NCI-H187 treated with DMSO at 0.1 percent for 48 hours (cell line): ENCODE data around the gene STMN3.
"Not testable (repeated sequence)": the region's sequence is repeated elsewhere in the genome, so short reads cannot be mapped to it uniquely, and the experiment has no call there.

Source experiments
- DNase-seq: peaks from one replicate; lab custom pipeline; 2025; lab: John Stamatoyannopoulos, UW

Gene STMN3

DNA sequence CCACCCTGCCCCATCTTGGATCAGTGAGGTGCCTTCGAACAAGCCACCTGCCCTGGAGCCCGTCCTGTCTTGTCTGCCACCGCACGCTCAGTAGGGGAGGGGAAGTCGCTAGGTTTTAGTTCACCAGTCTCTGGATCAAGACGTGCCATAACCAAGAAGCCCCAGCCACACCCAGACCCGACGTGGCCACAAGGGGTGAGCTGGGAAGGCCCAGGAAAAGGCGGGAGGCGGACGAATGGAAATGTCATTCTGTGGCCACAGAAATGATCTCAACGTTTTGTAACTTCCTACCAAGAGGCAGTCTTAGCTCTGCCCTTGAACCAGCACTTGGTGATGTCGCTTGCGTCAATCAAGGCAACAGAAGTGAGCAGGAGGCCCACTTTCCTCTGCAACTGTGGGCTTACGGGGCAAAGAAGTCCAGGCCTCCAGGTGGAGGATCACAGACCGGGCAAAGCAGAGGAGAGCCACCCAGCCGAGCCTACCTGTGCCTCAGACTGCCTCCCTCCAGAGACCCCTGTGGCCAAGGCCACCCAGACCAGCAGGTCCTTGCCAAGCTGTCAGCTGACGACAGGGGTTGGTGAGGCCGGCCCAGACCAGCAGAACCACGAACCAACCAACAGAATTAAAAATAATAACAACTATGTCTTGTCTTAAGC is 40.8 kb downstream of the STMN3 start:
- no peak for DNase-seq

- DNase-seq = no peak
Measured at GRCh38 chr20:63611646-63612045, 41.6 kb downstream of the STMN3 start.

- DNase-seq = no peak
Measured at GRCh38 chr20:63610581-63611435, 42.4 kb downstream of the STMN3 start.

DNA sequence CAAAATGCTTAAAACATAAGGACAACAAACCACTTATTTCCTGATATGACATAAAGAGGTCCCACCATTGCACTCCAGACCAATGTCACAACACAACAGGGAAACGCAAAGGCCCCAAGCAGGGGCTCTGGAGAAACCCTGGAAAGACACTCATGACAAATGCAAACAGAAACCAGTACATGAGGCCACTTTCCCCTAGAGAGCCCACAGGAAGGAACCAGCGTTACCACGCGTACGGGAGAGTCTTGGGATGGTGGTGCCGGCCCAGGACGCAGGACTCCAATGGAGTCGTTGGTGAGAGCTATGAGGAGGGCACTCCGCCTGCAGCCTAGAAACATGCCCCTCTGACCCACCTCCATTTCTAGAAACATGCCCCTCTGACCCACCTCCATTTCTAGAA is 46.5 kb downstream of the STMN3 start:
- no peak for DNase-seq

DNA sequence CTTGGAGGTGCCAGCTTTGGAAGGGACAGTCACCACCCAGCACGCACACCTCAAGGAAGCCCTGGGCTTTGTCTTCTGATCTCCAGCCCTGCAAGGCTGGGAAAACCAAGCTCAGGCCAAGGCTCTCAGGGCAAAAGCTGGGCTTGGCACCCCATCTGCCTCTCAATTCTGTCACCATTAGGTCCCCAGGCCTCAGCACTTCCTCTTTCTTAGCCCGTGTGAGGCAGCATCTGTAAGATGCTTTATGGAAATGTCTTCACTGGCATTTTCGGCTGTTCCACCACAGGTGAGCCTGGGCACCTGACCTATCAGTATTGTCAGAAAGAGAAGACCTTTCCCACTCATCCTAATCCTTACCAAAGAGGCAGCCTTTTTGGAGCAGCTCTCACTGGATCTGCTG is 50.9 kb downstream of the STMN3 start:
- no peak for DNase-seq

DNA sequence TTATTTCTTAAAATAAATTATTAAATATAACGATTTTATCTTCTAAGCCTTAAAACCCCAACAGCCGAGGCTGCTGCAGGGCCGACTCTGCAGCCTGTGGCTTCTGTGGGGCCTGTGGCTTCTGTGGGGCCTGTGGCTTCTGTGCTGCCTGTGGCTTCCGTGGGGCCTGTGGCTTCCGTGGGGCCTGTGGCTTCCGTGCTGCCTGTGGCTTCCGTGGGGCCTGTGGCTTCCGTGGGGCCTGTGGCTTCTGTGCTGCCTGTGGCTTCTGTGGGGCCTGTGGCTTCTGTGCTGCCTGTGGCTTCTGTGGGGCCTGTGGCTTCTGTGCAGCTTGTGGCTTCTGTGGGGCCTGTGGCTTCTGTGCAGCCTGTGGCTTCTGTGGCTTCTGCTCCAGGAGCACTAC is 51.5 kb downstream of the STMN3 start:
- not testable (repeated sequence) for DNase-seq

- DNase-seq = no peak
Measured at GRCh38 chr20:63599396-63600050, 53.7 kb downstream of the STMN3 start.

GRCh38 chr20:63598479-63599395 is 54.5 kb downstream of the STMN3 start:
- DNase-seq = no peak

DNA sequence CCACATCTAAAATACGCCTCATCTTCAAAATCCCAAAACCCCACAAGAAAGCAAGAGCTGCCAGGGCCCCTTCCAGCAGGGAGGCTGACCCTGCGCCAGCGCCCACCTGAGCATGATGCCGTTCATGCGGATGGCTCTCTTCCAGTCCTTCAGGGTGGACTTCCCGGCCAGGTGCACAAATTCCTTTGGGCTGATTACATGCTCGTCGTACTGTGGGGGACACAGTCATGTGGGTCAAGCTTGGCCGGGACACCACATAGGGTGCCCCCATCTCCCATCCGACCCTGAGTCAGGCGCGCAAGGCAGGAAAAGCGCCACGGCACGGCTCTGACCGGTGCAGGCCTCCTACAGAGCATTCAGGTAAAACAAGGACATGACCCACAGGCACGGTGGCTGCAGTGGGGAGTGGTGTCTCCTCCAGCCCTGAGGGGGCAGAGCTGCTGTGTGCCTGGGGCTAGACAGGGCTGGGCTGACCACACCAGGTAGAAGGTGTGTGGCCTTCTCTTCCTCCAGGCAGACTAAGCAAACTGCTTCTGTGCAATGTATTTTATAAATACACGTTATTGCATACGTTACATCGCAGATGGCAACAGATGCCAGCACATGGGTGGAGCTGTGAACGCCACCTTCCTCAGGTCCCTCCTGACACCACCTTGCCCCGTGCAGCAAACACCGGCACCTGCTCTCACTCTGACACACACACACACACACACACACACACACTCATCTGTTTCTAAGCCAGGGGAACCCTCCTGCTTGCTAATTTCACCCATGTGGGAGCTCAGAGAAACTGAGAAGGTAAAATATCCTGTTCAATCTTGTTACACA is 55.4 kb downstream of the STMN3 start:
- no peak for DNase-seq

- DNase-seq = no peak
Measured at GRCh38 chr20:63596423-63596822, 56.8 kb downstream of the STMN3 start.

DNA sequence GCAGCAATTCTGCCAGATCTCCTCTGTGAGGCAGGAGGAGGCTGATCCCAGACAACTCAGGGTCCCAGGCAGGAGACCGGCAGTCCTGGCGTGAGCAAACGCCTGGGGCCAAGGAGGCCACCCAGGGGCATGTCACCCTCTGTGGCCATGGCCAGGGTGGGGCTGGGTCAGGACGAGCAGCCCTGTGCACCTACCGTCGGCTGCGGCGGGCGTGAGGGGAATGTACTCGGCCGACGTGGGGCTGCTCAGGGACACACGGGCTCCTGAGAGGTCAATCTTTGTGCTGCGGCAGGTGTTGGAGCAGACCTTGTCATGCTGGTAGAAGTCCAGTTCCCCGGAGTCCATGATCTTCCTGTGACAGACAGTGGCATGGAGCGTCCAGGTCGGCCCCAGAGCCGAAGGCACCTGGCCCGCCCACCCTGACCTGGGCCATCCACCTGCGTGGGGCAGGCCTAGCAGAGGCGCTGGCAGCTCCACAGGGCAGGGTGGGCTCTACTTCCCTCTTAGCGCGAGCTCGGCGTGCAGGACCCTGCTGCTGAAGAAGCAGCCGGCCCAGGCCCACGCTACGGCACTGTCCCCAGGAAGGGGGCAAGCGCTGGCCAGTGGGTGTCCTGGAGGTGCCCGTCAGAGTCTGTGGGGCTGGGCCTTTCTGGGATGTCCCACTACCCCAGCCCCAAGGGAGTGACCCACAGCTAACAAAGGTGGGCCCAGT is 57.7 kb downstream of the STMN3 start:
- DNase-seq = no peak

DNA sequence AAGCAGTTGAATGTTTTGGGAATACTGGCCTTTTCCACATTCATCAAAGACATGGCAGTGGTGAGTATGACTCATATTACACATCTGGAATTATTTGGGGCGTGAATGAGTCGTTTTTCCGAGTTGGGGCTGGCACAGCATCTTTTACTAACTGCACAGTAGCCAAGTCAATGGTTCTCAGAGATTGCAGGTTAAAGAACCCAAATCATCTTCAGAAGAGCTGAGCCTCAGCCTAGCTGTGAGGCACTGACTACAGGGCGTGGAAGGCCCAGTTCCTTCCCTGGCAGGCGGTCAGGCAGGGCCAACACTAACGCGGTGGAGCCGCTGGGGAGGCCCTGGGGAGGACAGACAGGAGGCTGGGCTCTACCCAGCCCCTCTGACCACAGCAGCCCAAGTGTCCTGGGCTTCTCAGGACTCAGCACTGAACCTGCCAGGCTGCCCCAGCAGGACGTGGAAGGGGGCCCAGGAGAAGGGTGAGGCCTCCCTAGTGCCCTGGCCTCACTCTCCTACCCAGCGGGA is 59.1 kb downstream of the STMN3 start:
- no peak for DNase-seq

DNA sequence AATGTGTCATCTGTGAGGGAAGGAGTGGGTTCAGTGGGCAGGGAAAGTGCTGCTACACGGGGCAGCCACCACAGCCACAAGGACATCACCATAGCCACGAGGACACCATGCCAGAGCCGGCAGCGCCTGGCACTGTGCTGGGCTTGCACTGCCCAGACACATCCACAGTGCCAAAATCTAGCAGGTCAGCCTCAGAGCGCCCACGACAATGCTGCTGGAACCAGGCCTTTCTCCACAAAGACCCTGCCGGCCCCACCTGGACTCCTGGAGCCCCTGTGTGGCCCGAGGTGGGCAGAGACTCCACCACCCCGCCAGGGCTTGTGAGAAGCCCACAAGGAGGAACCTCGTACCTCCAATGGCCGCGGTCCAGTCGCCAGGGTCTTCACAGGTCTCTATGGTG is 60.6 kb downstream of the STMN3 start:
- DNase-seq = no peak

- no peak for DNase-seq
Measured at GRCh38 chr20:63591786-63592355, 61.4 kb downstream of the STMN3 start.

GRCh38 chr20:63591147-63591533 is 62.1 kb downstream of the STMN3 start:
- no peak for DNase-seq

- DNase-seq = no peak
Measured at GRCh38 chr20:63590218-63591146, 62.7 kb downstream of the STMN3 start.
